GM12892 (cell line): ENCODE measurements around the gene MEAK7.

Experiments
- POLR2A ChIP-seq: IDR thresholded peaks from 2 replicates; pipeline ENCODE4 v1.6.1; 2011; ENCODE audit warnings: low read depth, low read length, control low read depth
- POLR2AphosphoS5 ChIP-seq: IDR thresholded peaks from 2 replicates; pipeline ENCODE4 v1.6.1; 2011; ENCODE audit warnings: low read depth, low read length, control low read depth
- TAF1 ChIP-seq: IDR thresholded peaks from 2 replicates; pipeline ENCODE4 v1.6.1; 2011; ENCODE audit warnings: low read depth, mild to moderate bottlenecking, control low read depth, low read length, borderline replicate concordance

GRCh38 chr16:84481051-84481735 lies 23.3 kb downstream of the MEAK7 start:
- TF ChIP-seq POLR2A (no peak), POLR2AphosphoS5 (no peak), TAF1 (no peak)
